Suprapubic skin (tissue), 4 donors: ENCODE measurements around the gene PDCD5.
"Not testable (repeated sequence)": the region's sequence is repeated elsewhere in the genome, so short reads cannot be mapped to it uniquely, and the experiment has no call there.

Experiments used
- EP300 ChIP-seq: sonication (generic); formaldehyde crosslinking; IDR thresholded peaks from one replicate; pipeline ENCODE4 v1.6.1; 2017; ENCODE audit warnings: antibody characterized with exemption
- POLR2A ChIP-seq, 2 donors: fragments of 450-650 bp; IDR thresholded peaks; one replicate each; pipeline ENCODE4 v1.6.1; 2017; ENCODE audit warnings: antibody characterized with exemption in 2 of 2, mild to moderate bottlenecking in 2 of 2, moderate library complexity in 2 of 2
- POLR2AphosphoS5 ChIP-seq, 3 donors: sonication (generic); formaldehyde crosslinking; IDR thresholded peaks; one replicate each; pipeline ENCODE4 v1.6.1; 2017; ENCODE audit warnings: antibody characterized with exemption in 3 of 3
- TF ChIP-seq, protein P1 (sequence below), 2 donors: fragments of 200-600 bp in 1 of 2; fragments of 450-650 bp in 1 of 2; sonication (generic) in 1 of 2; IDR thresholded peaks; one replicate each; pipeline ENCODE4 v1.5.1; 2016 to 2019; ENCODE audit warnings: antibody characterized with exemption in 2 of 2, mild to moderate bottlenecking in 1 of 2, moderate library complexity in 1 of 2

DNA sequence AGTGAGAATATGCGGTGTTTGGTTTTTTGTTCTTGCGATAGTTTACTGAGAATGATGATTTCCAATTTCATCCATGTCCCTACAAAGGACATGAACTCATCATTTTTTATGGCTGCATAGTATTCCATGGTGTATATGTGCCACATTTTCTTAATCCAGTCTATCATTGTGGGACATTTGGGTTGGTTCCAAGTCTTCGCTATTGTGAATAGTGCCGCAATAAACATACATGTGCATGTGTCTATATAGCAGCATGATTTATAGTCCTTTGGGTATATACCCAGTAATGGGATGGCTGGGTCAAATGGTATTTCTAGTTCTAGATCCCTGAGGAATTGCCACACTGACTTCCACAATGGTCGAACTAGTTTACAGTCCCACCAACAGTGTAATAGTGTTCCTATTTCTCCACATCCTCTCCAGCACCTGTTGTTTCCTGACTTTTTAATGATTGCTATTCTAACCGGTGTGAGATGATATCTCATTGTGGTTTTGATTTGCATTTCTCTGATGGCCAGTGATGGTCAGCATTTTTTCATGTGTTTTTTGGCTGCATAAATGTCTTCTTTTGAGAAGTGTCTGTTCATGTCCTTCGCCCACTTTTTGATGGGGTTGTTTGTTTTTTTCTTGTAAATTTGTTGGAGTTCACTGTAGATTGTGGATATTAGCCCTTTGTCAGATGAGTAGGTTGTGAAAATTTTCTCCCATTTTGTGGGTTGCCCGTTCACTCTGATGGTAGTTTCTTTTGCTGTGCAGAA is 6.9 kb downstream of the PDCD5 start:
- not testable (repeated sequence) for TF ChIP-seq EP300; POLR2AphosphoS5 (IDR thresholded peaks at IDR 0.05); POLR2A (IDR thresholded peaks at IDR 0.05)
- TF ChIP-seq, protein P1, sequence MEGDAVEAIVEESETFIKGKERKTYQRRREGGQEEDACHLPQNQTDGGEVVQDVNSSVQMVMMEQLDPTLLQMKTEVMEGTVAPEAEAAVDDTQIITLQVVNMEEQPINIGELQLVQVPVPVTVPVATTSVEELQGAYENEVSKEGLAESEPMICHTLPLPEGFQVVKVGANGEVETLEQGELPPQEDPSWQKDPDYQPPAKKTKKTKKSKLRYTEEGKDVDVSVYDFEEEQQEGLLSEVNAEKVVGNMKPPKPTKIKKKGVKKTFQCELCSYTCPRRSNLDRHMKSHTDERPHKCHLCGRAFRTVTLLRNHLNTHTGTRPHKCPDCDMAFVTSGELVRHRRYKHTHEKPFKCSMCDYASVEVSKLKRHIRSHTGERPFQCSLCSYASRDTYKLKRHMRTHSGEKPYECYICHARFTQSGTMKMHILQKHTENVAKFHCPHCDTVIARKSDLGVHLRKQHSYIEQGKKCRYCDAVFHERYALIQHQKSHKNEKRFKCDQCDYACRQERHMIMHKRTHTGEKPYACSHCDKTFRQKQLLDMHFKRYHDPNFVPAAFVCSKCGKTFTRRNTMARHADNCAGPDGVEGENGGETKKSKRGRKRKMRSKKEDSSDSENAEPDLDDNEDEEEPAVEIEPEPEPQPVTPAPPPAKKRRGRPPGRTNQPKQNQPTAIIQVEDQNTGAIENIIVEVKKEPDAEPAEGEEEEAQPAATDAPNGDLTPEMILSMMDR (IDR thresholded peaks at IDR 0.05), result not testable (repeated sequence)
